ENCODE measurements around the gene UBQLN4. TPM values are rescaled to one million over a fixed set of nuclear protein-coding genes. Genes with fewer than 3 reads are reported as not detected.

The UBQLN4 gene
- total RNA-seq, 1 experiment from 2014 or later = 37.3 TPM

GRCh38 chr1:156021954-156022353 lies 31.6 kb downstream of the UBQLN4 start:
- peaks cover 26% of the 10 kb centered on the region for H3K36me3 Mint-ChIP-seq
- peaks cover 14% of the 10 kb centered on the region for H3K4me1 Mint-ChIP-seq
- DNase-seq (ENCODE audit: low spot score) (no peak), ATAC-seq (no peak)
- peaks cover 28% of the 10 kb centered on the region for H3K27me3 Mint-ChIP-seq (ENCODE audit: low read depth)
- ChIA-PET CTCF (interaction anchor here (2.0 kb wide), 1 partner anchor 45 kb away, joined by 5 read pairs; no protein-coding TSS in a partner anchor), POLR2A (no interaction called here)
- no peak overlapping the region for H3K27ac Mint-ChIP-seq
- TF ChIP-seq TEAD1 (CRISPR knock-in tag; IDR thresholded peaks at IDR 0.05) (no peak), ZNF219 (CRISPR knock-in tag; IDR thresholded peaks at IDR 0.05; ENCODE audit: borderline replicate concordance) (no peak), NR3C1 (CRISPR knock-in tag; conservative IDR thresholded peaks at IDR 0.05; ENCODE audit: low read depth) (no peak), CREM (CRISPR knock-in tag; IDR thresholded peaks at IDR 0.05) (no peak), JAZF1 (CRISPR knock-in tag; IDR thresholded peaks at IDR 0.05) (no peak), ETV6 (CRISPR knock-in tag; IDR thresholded peaks at IDR 0.05) (no peak), IRF2 (CRISPR knock-in tag; IDR thresholded peaks at IDR 0.05; ENCODE audit: borderline replicate concordance, low read depth) (no peak), HMGA2 (CRISPR knock-in tag; IDR thresholded peaks at IDR 0.05) (no peak), PRRX2 (CRISPR knock-in tag; IDR thresholded peaks at IDR 0.05) (no peak), TP53 (CRISPR knock-in tag; IDR thresholded peaks at IDR 0.05) (no peak), PREB (CRISPR knock-in tag; IDR thresholded peaks at IDR 0.05; ENCODE audit: borderline replicate concordance) (no peak)
- TF ChIP-seq, protein P1, sequence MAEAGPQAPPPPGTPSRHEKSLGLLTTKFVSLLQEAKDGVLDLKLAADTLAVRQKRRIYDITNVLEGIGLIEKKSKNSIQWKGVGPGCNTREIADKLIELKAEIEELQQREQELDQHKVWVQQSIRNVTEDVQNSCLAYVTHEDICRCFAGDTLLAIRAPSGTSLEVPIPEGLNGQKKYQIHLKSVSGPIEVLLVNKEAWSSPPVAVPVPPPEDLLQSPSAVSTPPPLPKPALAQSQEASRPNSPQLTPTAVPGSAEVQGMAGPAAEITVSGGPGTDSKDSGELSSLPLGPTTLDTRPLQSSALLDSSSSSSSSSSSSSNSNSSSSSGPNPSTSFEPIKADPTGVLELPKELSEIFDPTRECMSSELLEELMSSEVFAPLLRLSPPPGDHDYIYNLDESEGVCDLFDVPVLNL (CRISPR knock-in tag; IDR thresholded peaks at IDR 0.05; ENCODE audit: borderline replicate concordance, low read depth) = no peak
- TF ChIP-seq, protein P2, sequence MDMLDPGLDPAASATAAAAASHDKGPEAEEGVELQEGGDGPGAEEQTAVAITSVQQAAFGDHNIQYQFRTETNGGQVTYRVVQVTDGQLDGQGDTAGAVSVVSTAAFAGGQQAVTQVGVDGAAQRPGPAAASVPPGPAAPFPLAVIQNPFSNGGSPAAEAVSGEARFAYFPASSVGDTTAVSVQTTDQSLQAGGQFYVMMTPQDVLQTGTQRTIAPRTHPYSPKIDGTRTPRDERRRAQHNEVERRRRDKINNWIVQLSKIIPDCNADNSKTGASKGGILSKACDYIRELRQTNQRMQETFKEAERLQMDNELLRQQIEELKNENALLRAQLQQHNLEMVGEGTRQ (CRISPR knock-in tag; IDR thresholded peaks at IDR 0.05) = no peak
- TF ChIP-seq, protein P3, sequence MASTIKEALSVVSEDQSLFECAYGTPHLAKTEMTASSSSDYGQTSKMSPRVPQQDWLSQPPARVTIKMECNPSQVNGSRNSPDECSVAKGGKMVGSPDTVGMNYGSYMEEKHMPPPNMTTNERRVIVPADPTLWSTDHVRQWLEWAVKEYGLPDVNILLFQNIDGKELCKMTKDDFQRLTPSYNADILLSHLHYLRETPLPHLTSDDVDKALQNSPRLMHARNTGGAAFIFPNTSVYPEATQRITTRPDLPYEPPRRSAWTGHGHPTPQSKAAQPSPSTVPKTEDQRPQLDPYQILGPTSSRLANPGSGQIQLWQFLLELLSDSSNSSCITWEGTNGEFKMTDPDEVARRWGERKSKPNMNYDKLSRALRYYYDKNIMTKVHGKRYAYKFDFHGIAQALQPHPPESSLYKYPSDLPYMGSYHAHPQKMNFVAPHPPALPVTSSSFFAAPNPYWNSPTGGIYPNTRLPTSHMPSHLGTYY (CRISPR knock-in tag; IDR thresholded peaks at IDR 0.05) = no peak
- no peak overlapping the region for H3K4me3 Mint-ChIP-seq
- no peaks in the 10 kb centered on the region for H3K9me3 Mint-ChIP-seq

- no peak for ATAC-seq
- DNase-seq (ENCODE audit: low spot score) = no peak
- POLR2A ChIA-PET = interaction anchor here (1.0 kb wide), 1 partner anchor 13 kb away, joined by 4 read pairs; no protein-coding TSS in a partner anchor
- CTCF ChIA-PET = interaction anchor here (0.6 to 2.0 kb wide), 4 partner anchors 44 to 116 kb away, joined by 3 to 5 read pairs (median 4); no protein-coding TSS in a partner anchor
- H3K4me1 Mint-ChIP-seq = peaks cover 12% of the 10 kb centered on the region
- H3K9me3 Mint-ChIP-seq = no peaks in the 10 kb centered on the region
- H3K36me3 Mint-ChIP-seq = peaks cover 33% of the 10 kb centered on the region
- no peak overlapping the region for H3K27ac Mint-ChIP-seq
- peaks cover 28% of the 10 kb centered on the region for H3K27me3 Mint-ChIP-seq (ENCODE audit: low read depth)
- peak overlapping the region; percentile 85 for H3K4me3 Mint-ChIP-seq
- TF ChIP-seq ZNF416 (CRISPR knock-in tag; IDR thresholded peaks at IDR 0.05) = no peak
- no peak for TF ChIP-seq SMAD4 (CRISPR knock-in tag; IDR thresholded peaks at IDR 0.05)
- TF ChIP-seq ZNF671 (CRISPR knock-in tag; IDR thresholded peaks at IDR 0.05) = no peak
- no peak for TF ChIP-seq ZBTB21 (CRISPR knock-in tag; IDR thresholded peaks at IDR 0.05; ENCODE audit: borderline replicate concordance)
- no peak for TF ChIP-seq CREB1 (CRISPR knock-in tag; IDR thresholded peaks at IDR 0.05)
- TF ChIP-seq PRRX2 (CRISPR knock-in tag; IDR thresholded peaks at IDR 0.05) = no peak
- TF ChIP-seq, protein P4, sequence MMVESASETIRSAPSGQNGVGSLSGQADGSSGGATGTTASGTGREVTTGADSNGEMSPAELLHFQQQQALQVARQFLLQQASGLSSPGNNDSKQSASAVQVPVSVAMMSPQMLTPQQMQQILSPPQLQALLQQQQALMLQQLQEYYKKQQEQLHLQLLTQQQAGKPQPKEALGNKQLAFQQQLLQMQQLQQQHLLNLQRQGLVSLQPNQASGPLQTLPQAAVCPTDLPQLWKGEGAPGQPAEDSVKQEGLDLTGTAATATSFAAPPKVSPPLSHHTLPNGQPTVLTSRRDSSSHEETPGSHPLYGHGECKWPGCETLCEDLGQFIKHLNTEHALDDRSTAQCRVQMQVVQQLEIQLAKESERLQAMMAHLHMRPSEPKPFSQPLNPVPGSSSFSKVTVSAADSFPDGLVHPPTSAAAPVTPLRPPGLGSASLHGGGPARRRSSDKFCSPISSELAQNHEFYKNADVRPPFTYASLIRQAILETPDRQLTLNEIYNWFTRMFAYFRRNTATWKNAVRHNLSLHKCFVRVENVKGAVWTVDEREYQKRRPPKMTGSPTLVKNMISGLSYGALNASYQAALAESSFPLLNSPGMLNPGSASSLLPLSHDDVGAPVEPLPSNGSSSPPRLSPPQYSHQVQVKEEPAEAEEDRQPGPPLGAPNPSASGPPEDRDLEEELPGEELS (CRISPR knock-in tag; IDR thresholded peaks at IDR 0.05) = no peak
- no peak for TF ChIP-seq CBFB (CRISPR knock-in tag; IDR thresholded peaks at IDR 0.05; ENCODE audit: low read depth)
- TF ChIP-seq ZNF121 (CRISPR knock-in tag; IDR thresholded peaks at IDR 0.05) = no peak
- TF ChIP-seq ELF4 (CRISPR knock-in tag; IDR thresholded peaks at IDR 0.05; ENCODE audit: low read depth) = no peak
- TF ChIP-seq, protein P5, sequence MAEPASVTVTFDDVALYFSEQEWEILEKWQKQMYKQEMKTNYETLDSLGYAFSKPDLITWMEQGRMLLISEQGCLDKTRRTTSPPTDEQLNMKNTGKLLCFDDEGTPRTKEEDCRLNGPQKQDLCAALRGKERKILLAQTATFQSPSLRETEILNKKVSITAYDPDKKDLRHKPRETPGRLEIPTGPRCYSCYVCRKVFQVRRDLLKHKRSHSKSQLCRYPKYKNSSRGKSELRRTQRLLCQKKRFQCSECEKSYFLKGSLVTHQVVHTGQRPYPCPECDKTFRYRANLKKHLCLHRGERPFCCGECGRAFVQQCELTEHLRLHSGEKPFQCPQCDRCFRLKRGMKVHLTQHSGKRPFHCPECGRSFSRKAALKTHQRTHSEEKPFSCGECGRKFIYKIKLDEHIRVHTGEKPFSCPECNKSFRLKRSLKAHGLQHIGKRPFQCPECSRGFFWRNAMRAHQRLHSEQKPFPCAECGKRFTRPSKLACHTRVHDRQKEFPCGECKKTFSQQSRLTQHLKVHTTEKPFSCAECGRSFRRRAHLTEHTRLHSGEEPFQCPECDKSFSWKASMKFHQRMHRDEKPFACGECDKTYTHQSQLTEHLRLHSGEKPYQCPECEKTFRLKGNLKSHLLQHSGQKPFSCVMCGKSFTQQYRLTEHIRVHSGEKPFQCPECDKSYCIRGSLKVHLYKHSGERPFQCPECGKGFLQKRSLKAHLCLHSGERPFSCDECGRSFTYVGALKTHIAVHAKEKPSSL (CRISPR knock-in tag; conservative IDR thresholded peaks at IDR 0.05) = no peak
- TF ChIP-seq HMGA2 (CRISPR knock-in tag; IDR thresholded peaks at IDR 0.05) = no peak
- no peak for TF ChIP-seq GRHL2 (CRISPR knock-in tag; IDR thresholded peaks at IDR 0.05; ENCODE audit: insufficient replicate concordance, severe bottlenecking)
- no peak for TF ChIP-seq SMAD3 (CRISPR knock-in tag; IDR thresholded peaks at IDR 0.05; ENCODE audit: borderline replicate concordance)
- no peak for TF ChIP-seq IRF2 (CRISPR knock-in tag; IDR thresholded peaks at IDR 0.05; ENCODE audit: borderline replicate concordance, low read depth)
- no peak for TF ChIP-seq PREB (CRISPR knock-in tag; IDR thresholded peaks at IDR 0.05; ENCODE audit: borderline replicate concordance)
- TF ChIP-seq ZNF396 (CRISPR knock-in tag; IDR thresholded peaks at IDR 0.05; ENCODE audit: borderline replicate concordance) = no peak
These were observed 32.5 kb downstream of the UBQLN4 start for GRCh38 chr1:156021093-156021428.

Data from WTC11 (cell line).